ENCODE measurements around the gene CORIN. TPM values are rescaled to one million over a fixed set of nuclear protein-coding genes. Genes with fewer than 3 reads are reported as not detected.

The CORIN gene
- total and polyA plus RNA-seq, 7 donors: under 0.01 to 2.5 (median 0.34) TPM

DNA sequence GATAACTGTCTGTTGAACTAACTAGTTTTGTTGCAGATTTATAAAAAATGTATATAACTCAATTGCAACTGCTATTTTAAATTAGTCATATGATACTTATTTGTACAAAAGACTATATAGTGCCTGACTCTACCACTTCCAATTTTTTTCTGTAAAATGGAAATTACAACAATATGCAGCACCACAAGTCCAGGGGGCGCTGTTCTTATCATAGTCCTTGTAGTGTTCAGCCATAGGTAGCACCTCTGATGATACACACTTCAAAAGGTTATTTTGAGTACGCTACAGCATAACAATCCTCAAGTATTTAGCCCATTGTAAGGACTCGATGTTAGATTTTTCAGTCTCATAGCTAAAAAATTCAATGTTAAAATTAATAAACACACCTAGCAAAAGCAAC, 174.9 kb downstream of the CORIN start:
- no peak overlapping the region for H3K27ac ChIP-seq
- H3K36me3 ChIP-seq: no peaks in the 10 kb centered on the region
- H3K27me3 ChIP-seq: no peaks in the 10 kb centered on the region
- DNase-seq: no peak
- H3K4me3 ChIP-seq: no peak overlapping the region
- WGBS, 2 donors: 81 to 89% methylated on average over 3 of the region's 3 CpGs
- TF ChIP-seq EP300 (IDR thresholded peaks at IDR 0.05) (no peak), POLR2AphosphoS5 (IDR thresholded peaks at IDR 0.05) (no peak), POLR2A (IDR thresholded peaks at IDR 0.05) (no peak)
- TF ChIP-seq, protein P1, sequence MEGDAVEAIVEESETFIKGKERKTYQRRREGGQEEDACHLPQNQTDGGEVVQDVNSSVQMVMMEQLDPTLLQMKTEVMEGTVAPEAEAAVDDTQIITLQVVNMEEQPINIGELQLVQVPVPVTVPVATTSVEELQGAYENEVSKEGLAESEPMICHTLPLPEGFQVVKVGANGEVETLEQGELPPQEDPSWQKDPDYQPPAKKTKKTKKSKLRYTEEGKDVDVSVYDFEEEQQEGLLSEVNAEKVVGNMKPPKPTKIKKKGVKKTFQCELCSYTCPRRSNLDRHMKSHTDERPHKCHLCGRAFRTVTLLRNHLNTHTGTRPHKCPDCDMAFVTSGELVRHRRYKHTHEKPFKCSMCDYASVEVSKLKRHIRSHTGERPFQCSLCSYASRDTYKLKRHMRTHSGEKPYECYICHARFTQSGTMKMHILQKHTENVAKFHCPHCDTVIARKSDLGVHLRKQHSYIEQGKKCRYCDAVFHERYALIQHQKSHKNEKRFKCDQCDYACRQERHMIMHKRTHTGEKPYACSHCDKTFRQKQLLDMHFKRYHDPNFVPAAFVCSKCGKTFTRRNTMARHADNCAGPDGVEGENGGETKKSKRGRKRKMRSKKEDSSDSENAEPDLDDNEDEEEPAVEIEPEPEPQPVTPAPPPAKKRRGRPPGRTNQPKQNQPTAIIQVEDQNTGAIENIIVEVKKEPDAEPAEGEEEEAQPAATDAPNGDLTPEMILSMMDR (IDR thresholded peaks at IDR 0.05): no peak
- no peaks in the 10 kb centered on the region for H3K4me1 ChIP-seq
- intact Hi-C loops (cut with DNase I): no loop called here
- H3K9me3 ChIP-seq: no peaks in the 10 kb centered on the region

DNA sequence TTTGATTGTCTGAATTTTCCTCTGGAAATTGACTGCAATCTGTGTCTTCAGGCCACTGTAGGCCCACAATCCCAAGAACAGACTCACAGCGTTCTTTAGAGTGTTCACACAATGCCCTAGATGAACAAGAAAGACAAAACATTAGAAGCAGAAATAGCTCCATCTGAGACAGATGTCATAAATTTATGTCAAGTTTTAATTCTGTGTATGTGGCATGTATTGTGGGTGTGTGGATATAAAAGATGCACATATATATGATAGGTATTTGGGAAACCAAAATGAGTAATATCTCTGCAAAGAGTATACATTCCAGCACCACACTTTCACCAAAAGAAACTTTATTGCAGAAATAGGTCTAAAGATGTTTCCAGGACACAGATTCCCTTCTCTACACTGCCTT, 176.1 kb downstream of the CORIN start:
- Histone ChIP-seq H3K9me3 (no peaks in the 10 kb centered on the region), H3K4me3 (no peak overlapping the region), H3K27ac (no peak overlapping the region), H3K36me3 (no peaks in the 10 kb centered on the region), H3K4me1 (no peaks in the 10 kb centered on the region), H3K27me3 (no peaks in the 10 kb centered on the region)
- WGBS, 2 donors: 80 to 85% methylated on average over 1 of the region's 1 CpG
- no peak for DNase-seq
- intact Hi-C loops (cut with DNase I): no loop called here
- no peak for TF ChIP-seq EP300 (IDR thresholded peaks at IDR 0.05)
- no peak for TF ChIP-seq POLR2A (IDR thresholded peaks at IDR 0.05)
- no peak for TF ChIP-seq POLR2AphosphoS5 (IDR thresholded peaks at IDR 0.05)
- TF ChIP-seq, protein P1 (IDR thresholded peaks at IDR 0.05): no peak

DNA sequence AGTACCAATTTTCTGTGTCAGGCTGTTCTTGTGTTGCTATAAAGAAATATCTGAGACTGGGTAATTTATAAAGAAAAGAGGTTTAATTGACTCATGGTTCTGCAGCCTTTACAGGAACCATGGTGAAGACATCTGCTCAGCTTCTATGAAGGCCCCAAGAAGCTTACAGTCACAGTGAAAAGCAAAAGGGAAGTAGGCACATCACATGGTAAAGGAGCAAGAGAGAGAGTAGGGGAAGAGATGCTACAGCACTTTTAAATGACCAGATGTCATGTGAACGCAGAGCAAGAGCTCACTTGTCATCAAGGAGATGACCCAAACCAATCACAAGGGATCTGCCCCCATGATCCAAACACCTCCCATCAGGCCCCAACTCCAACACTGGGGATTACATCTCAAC, 178.5 kb downstream of the CORIN start:
- H3K4me3 ChIP-seq: no peak overlapping the region
- H3K36me3 ChIP-seq: no peaks in the 10 kb centered on the region
- no peaks in the 10 kb centered on the region for H3K27me3 ChIP-seq
- H3K27ac ChIP-seq: no peak overlapping the region
- intact Hi-C loops (cut with DNase I): no loop called here
- WGBS, 2 donors: 94 to 97% methylated on average over 1 of the region's 1 CpG
- DNase-seq: no peak
- no peaks in the 10 kb centered on the region for H3K9me3 ChIP-seq
- no peaks in the 10 kb centered on the region for H3K4me1 ChIP-seq
- TF ChIP-seq POLR2AphosphoS5 (IDR thresholded peaks at IDR 0.05) (no peak), EP300 (IDR thresholded peaks at IDR 0.05) (no peak), POLR2A (IDR thresholded peaks at IDR 0.05) (no peak)
- TF ChIP-seq, protein P1 (IDR thresholded peaks at IDR 0.05): no peak

DNA sequence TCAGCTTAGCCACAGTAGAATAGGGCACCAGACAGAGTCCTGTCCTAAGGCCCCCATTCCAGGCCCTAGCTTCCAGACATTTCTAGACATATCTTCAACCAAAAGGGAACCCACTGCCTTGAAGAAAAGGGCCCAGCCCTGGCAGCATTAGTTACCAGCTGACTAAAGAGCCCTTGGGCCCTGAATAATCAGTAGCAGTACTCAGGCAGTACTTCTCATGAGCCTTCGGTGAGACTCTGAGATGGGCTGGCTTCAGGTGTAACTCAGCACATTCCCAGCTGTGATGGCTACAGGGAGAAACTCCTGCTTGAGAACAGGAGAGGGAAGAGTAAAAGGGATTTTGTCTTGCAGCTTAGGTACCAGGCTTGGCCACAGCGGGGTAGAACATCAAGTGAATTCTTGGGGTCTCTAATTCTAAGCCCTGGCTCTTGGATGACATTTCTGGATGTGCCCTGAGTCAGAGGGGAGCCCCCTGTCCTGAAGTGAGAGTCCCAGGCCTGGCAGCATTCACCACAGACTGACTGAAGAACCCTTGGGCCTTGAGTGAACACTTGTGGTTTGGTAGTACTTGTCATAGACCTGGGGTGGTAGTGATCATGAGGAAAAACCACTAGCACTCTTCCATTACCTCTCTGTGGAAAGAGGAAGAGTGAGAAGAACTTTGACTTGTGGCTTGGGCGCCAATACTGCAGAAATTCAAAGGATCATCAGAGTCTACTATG, 182.7 kb downstream of the CORIN start:
- Histone ChIP-seq H3K9me3 (no peaks in the 10 kb centered on the region), H3K4me1 (no peaks in the 10 kb centered on the region), H3K27ac (no peak overlapping the region), H3K27me3 (no peaks in the 10 kb centered on the region), H3K36me3 (no peaks in the 10 kb centered on the region), H3K4me3 (no peak overlapping the region)
- no peak for DNase-seq
- intact Hi-C loops (cut with DNase I): no loop called here
- WGBS, 2 donors: 87 to 89% methylated on average over 3 of the region's 3 CpGs
- TF ChIP-seq, protein P1 (IDR thresholded peaks at IDR 0.05): no peak
- TF ChIP-seq POLR2AphosphoS5 (IDR thresholded peaks at IDR 0.05): no peak
- no peak for TF ChIP-seq POLR2A (IDR thresholded peaks at IDR 0.05)
- no peak for TF ChIP-seq EP300 (IDR thresholded peaks at IDR 0.05)

DNA sequence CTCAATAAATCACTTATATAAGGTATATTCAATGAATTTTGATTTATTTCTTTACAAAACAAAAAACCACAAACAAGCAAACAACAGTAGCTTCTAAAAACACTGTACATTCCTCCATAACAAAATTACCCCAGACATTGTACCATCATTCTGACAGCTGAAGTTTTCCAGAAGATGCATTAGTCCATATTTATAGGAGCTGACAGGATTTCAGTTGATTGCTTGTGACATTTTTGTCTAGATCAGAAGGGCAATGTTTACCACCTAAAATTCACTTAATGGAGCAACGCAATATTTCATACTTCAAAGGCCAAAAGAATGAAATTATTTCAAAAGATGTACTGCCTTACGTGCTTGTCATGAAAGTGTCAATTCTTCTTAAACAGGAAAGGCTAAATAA, 185.8 kb downstream of the CORIN start:
- no peak overlapping the region for H3K27ac ChIP-seq
- DNase-seq: no peak
- intact Hi-C loops (cut with DNase I): no loop called here
- H3K9me3 ChIP-seq: no peaks in the 10 kb centered on the region
- H3K27me3 ChIP-seq: no peaks in the 10 kb centered on the region
- H3K4me3 ChIP-seq: no peak overlapping the region
- 86 to 88% methylated on average over 2 of the region's 2 CpGs for WGBS, 2 donors
- H3K4me1 ChIP-seq: no peaks in the 10 kb centered on the region
- no peaks in the 10 kb centered on the region for H3K36me3 ChIP-seq
- TF ChIP-seq POLR2A (IDR thresholded peaks at IDR 0.05): no peak
- TF ChIP-seq POLR2AphosphoS5 (IDR thresholded peaks at IDR 0.05): no peak
- TF ChIP-seq, protein P1 (IDR thresholded peaks at IDR 0.05): no peak
- no peak for TF ChIP-seq EP300 (IDR thresholded peaks at IDR 0.05)
